ENCODE data around the gene MAVS. TPM values are rescaled to one million over a fixed set of nuclear protein-coding genes. Genes with fewer than 3 reads are reported as not detected.

MAVS gene
- total and polyA plus RNA-seq, 9 of the 15 experiments (the other 6 are each of a cell fraction or from before 2014, with no cell fraction given): 1.6 to 22.0 (median 11.3) TPM

- TF ChIP-seq ZNF707 (CRISPR knock-in tag; conservative IDR thresholded peaks at IDR 0.05) (no peak), POLR2B (IDR thresholded peaks at IDR 0.05; ENCODE audit: low read depth, partially characterized antibody) (no peak), ZNF140 (CRISPR knock-in tag; IDR thresholded peaks at IDR 0.05) (no peak), SRSF7 (optimal IDR thresholded peaks at IDR 0.05; ENCODE audit: low read depth, low read length) (no peak), BRD4 (IDR thresholded peaks at IDR 0.05) (no peak), CHD4 (IDR thresholded peaks at IDR 0.05; ENCODE audit: insufficient read depth, insufficient replicate concordance, low read depth, low read length, poor library complexity, severe bottlenecking) (no peak), ARID3B (CRISPR knock-in tag; IDR thresholded peaks at IDR 0.05; ENCODE audit: borderline replicate concordance) (no peak), ARNT (IDR thresholded peaks at IDR 0.05) (no peak), TCF7 (IDR thresholded peaks at IDR 0.05; ENCODE audit: borderline replicate concordance) (no peak), NFATC3 (IDR thresholded peaks at IDR 0.05) (no peak), NFXL1 (CRISPR knock-in tag; IDR thresholded peaks at IDR 0.05) (no peak), HINFP (tag; conservative IDR thresholded peaks at IDR 0.05; ENCODE audit: low read depth) (no peak), MYC (IDR thresholded peaks at IDR 0.05; ENCODE audit: low read depth, low read length) (no peak), MYC (CRISPR knock-in tag; IDR thresholded peaks at IDR 0.05; ENCODE audit: borderline replicate concordance, low read depth) (no peak), TRIM28 (IDR thresholded peaks at IDR 0.05) (no peak)
- TF ChIP-seq, protein P1, sequence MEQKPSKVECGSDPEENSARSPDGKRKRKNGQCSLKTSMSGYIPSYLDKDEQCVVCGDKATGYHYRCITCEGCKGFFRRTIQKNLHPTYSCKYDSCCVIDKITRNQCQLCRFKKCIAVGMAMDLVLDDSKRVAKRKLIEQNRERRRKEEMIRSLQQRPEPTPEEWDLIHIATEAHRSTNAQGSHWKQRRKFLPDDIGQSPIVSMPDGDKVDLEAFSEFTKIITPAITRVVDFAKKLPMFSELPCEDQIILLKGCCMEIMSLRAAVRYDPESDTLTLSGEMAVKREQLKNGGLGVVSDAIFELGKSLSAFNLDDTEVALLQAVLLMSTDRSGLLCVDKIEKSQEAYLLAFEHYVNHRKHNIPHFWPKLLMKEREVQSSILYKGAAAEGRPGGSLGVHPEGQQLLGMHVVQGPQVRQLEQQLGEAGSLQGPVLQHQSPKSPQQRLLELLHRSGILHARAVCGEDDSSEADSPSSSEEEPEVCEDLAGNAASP (IDR thresholded peaks at IDR 0.05): no peak
These were observed 45.8 kb upstream of the MAVS start (continued) for GRCh38 chr20:3800878-3801260.
